CD4-positive, alpha-beta T cell treated with Interleukin-15 for 1 hour (primary cell): Measurements from ENCODE around the gene NSUN6.

Experiments
- DNase-seq: peaks from one replicate; pipeline ENCODE4 v3.0.0-alpha.2; 2020

NSUN6 gene

DNA sequence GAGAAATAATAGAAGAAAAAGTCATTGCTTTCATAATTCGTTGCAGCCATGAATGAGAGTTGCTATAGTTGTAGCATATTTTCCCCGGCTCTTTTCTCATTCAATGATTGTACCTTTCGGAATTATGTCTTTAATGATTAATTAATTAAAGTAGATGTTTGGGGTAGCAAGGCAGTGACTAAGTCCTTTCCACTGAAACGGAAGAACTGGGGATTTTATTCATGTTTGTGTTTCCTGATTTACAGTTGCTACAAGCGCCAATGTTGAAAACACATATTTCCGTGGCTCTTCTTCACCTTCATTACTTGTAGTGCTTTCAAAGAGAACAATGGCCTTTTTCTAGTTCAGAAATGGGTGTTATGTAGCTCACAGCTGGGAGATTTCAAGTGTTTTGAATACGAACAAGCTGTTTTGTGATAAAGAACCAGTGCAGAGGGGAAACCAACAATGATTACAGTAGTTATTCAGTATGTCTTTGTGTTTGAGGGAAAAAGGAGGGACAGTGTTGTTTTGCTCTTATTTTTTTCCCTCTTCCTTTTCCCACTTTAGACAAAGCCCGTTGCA, 153.5 kb downstream of the NSUN6 start:
- DNase-seq, result no peak
